GM23338 (cell line): ENCODE data around the gene ZSCAN2. TPM values are rescaled to one million over a fixed set of nuclear protein-coding genes. Genes with fewer than 3 reads are reported as not detected.

ENCODE experiments used
- ATAC-seq: fragments of 200-7000 bp; cut with Tn5 transposase; 3 replicates; pipeline ENCODE4 v1.9.1; 2020
- DNase-seq: peaks from one replicate; pipeline ENCODE4 v3.0.0-alpha.2; 2015; ENCODE audit warnings: low spot score
- H2AFZ ChIP-seq: fragments of 200-600 bp; sonication (generic); 2 replicates; pipeline ENCODE4 v1.8.0; 2016; ENCODE audit warnings: antibody characterized with exemption, mild to moderate bottlenecking, moderate library complexity
- H3F3A ChIP-seq: fragments of 200-600 bp; sonication (generic); replicated peaks from 2 replicates; pipeline ENCODE4 v1.8.0; 2017; ENCODE audit warnings: antibody characterized with exemption, mixed run types, low read depth
- H3K27ac ChIP-seq: fragments of 200-600 bp; sonication (generic); 2 replicates; pipeline ENCODE4 v1.6.1; 2016; ENCODE audit warnings: low read depth
- H3K27me3 ChIP-seq: fragments of 200-600 bp; sonication (generic); 2 replicates; pipeline ENCODE4 v1.8.0; 2016; ENCODE audit warnings: mild to moderate bottlenecking, mixed run types, moderate library complexity; ENCODE audit not compliant: insufficient read depth
- H3K36me3 ChIP-seq: fragments of 200-600 bp; sonication (generic); 2 replicates; pipeline ENCODE4 v1.8.0; 2016; ENCODE audit warnings: mild to moderate bottlenecking; ENCODE audit not compliant: insufficient read depth
- H3K4me1 ChIP-seq: fragments of 200-600 bp; sonication (generic); 2 replicates; pipeline ENCODE4 v1.8.0; 2016; ENCODE audit warnings: mild to moderate bottlenecking, moderate library complexity; ENCODE audit not compliant: insufficient read depth
- H3K4me2 ChIP-seq: fragments of 200-600 bp; sonication (generic); 2 replicates; pipeline ENCODE4 v1.7.1; 2017; ENCODE audit warnings: mixed run types
- H3K4me3 ChIP-seq: fragments of 200-600 bp; sonication (generic); 2 replicates; pipeline ENCODE4 v1.6.1; 2016; ENCODE audit warnings: mixed run types
- H3K79me2 ChIP-seq: fragments of 200-600 bp; sonication (generic); replicated peaks from 2 replicates; pipeline ENCODE4 v1.8.0; 2017; ENCODE audit warnings: mild to moderate bottlenecking; ENCODE audit not compliant: insufficient read depth
- H3K9me2 ChIP-seq: fragments of 200-600 bp; sonication (generic); 2 replicates; pipeline ENCODE4 v1.8.0; 2017; ENCODE audit not compliant: insufficient read depth
- H4K20me1 ChIP-seq: fragments of 200-600 bp; sonication (generic); replicated peaks from 2 replicates; pipeline ENCODE4 v1.8.0; 2017; ENCODE audit warnings: mild to moderate bottlenecking; ENCODE audit not compliant: insufficient read depth
- H3K27ac Mint-ChIP-seq: 2 replicates; pipeline ENCODE4 v1.8.0; 2020; ENCODE audit warnings: inconsistent platforms, mild to moderate bottlenecking, moderate library complexity, mixed read lengths
- H3K27me3 Mint-ChIP-seq: 3 replicates; pipeline ENCODE4 v1.8.0; 2022; ENCODE audit warnings: low read depth, mild to moderate bottlenecking, moderate library complexity, mixed read lengths, inconsistent platforms; ENCODE audit not compliant: insufficient read depth, poor library complexity
- H3K36me3 Mint-ChIP-seq: 3 replicates; pipeline ENCODE4 v1.8.0; 2021; ENCODE audit warnings: low read depth, mild to moderate bottlenecking, inconsistent platforms, moderate library complexity, mixed read lengths
- H3K4me1 Mint-ChIP-seq: 3 replicates; pipeline ENCODE4 v1.8.0; 2020; ENCODE audit warnings: mild to moderate bottlenecking, inconsistent platforms, mixed read lengths
- H3K4me3 Mint-ChIP-seq: 3 replicates; pipeline ENCODE4 v1.8.0; 2021; ENCODE audit warnings: moderate library complexity, mild to moderate bottlenecking, inconsistent platforms, mixed read lengths
- H3K9me3 Mint-ChIP-seq: 3 replicates; pipeline ENCODE4 v1.8.0; 2020; ENCODE audit warnings: moderate library complexity, mild to moderate bottlenecking, inconsistent platforms, mixed read lengths
- EZH2 ChIP-seq: fragments of 200-600 bp; sonication (generic); IDR thresholded peaks from one replicate; pipeline ENCODE4 v1.8.0; 2017; ENCODE audit warnings: antibody characterized with exemption, mild to moderate bottlenecking, low read depth; ENCODE audit not compliant: unreplicated experiment
- EZH2phosphoT487 ChIP-seq: fragments of 200-600 bp; sonication (generic); IDR thresholded peaks from one replicate; pipeline ENCODE4 v1.8.1; 2018; ENCODE audit warnings: antibody characterized with exemption; ENCODE audit not compliant: unreplicated experiment
- JUNB ChIP-seq: IDR thresholded peaks from one replicate; pipeline ENCODE4 v1.6.1; 2016; ENCODE audit warnings: antibody characterized with exemption; ENCODE audit not compliant: unreplicated experiment
- POLR2AphosphoS5 ChIP-seq: IDR thresholded peaks from 2 replicates; pipeline ENCODE4 v1.6.1; 2016; ENCODE audit warnings: antibody characterized with exemption, low read depth
- ZNF331 ChIP-seq: fragments of 250-450 bp; sonication (Bioruptor Pico); IDR thresholded peaks from 2 replicates; pipeline ENCODE4 v1.5.0; 2020; ENCODE audit warnings: low read depth, mild to moderate bottlenecking, moderate library complexity
- polyA plus RNA-seq: library from polyadenylated mRNA; unstranded; fragments of >200 nt; fragmentation: Nextera tagmentation; extraction: Ambion mirVana; gene quantifications from 2 replicates; pipeline ENCODE4 v1.2.1, GENCODE V29; 2016
- total RNA-seq: library from RNA; depleted of rRNA; stranded (reverse); fragments of >200 nt; shearing (Covaris generic); gene quantifications from 2 replicates; pipeline ENCODE4 v1.2.3, GENCODE V29; 2014
- TF ChIP-seq, protein P1 (sequence below), 2 experiments: fragments of 200-600 bp in 1 of 2; sonication (generic) in 1 of 2; conservative IDR thresholded peaks; 2 replicates each; pipeline versions ENCODE4 v1.5.1 to v1.6.1; 2016 to 2017; ENCODE audit warnings: antibody characterized with exemption in 2 of 2, low read depth in 2 of 2, mild to moderate bottlenecking in 2 of 2, moderate library complexity in 1 of 2

ZSCAN2 gene
- total and polyA plus RNA-seq, 2 experiments from 2014 or later, result 45.8 to 63.9 TPM

- no peaks in the 10 kb centered on the region for H3K9me3 Mint-ChIP-seq
- peak overlapping the region; percentile 82 for H3K27ac Mint-ChIP-seq
- H3K36me3 Mint-ChIP-seq, result peaks cover 14% of the 10 kb centered on the region
- Histone ChIP-seq H3K79me2 (no peaks in the 10 kb centered on the region; the same call in 1 of the 2 replicates), H3K9me2 (no peaks in the 10 kb centered on the region), H3K27me3 (peaks cover 23% of the 10 kb centered on the region), H3K4me3 (peak overlapping the region; percentile 61), H4K20me1 (peaks cover 5% of the 10 kb centered on the region), H3K4me2 (peak overlapping the region; percentile 92), H3K27ac (peak overlapping the region; percentile 69; the same call in 1 of the 2 replicates), H3K36me3 (no peaks in the 10 kb centered on the region; the same call in 1 of the 2 replicates), H3K4me1 (peaks cover 32% of the 10 kb centered on the region), H3F3A (peaks cover 16% of the 10 kb centered on the region), H2AFZ (peak overlapping the region; percentile 67; the same call in 1 of the 2 replicates)
- H3K4me1 Mint-ChIP-seq, result peaks cover 31% of the 10 kb centered on the region
- DNase-seq (no peak), ATAC-seq (no peak)
- H3K4me3 Mint-ChIP-seq, result peak overlapping the region; percentile 88
- peaks cover 16% of the 10 kb centered on the region for H3K27me3 Mint-ChIP-seq
- TF ChIP-seq JUNB (no peak), EZH2 (no peak), EZH2phosphoT487 (no peak)
- TF ChIP-seq, protein P1, sequence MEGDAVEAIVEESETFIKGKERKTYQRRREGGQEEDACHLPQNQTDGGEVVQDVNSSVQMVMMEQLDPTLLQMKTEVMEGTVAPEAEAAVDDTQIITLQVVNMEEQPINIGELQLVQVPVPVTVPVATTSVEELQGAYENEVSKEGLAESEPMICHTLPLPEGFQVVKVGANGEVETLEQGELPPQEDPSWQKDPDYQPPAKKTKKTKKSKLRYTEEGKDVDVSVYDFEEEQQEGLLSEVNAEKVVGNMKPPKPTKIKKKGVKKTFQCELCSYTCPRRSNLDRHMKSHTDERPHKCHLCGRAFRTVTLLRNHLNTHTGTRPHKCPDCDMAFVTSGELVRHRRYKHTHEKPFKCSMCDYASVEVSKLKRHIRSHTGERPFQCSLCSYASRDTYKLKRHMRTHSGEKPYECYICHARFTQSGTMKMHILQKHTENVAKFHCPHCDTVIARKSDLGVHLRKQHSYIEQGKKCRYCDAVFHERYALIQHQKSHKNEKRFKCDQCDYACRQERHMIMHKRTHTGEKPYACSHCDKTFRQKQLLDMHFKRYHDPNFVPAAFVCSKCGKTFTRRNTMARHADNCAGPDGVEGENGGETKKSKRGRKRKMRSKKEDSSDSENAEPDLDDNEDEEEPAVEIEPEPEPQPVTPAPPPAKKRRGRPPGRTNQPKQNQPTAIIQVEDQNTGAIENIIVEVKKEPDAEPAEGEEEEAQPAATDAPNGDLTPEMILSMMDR (conservative IDR thresholded peaks at IDR 0.05; ENCODE audit: low read depth in 2 of 2), result no peak
Measured at GRCh38 chr15:84631706-84632272, 31.0 kb downstream of the ZSCAN2 start.

DNA sequence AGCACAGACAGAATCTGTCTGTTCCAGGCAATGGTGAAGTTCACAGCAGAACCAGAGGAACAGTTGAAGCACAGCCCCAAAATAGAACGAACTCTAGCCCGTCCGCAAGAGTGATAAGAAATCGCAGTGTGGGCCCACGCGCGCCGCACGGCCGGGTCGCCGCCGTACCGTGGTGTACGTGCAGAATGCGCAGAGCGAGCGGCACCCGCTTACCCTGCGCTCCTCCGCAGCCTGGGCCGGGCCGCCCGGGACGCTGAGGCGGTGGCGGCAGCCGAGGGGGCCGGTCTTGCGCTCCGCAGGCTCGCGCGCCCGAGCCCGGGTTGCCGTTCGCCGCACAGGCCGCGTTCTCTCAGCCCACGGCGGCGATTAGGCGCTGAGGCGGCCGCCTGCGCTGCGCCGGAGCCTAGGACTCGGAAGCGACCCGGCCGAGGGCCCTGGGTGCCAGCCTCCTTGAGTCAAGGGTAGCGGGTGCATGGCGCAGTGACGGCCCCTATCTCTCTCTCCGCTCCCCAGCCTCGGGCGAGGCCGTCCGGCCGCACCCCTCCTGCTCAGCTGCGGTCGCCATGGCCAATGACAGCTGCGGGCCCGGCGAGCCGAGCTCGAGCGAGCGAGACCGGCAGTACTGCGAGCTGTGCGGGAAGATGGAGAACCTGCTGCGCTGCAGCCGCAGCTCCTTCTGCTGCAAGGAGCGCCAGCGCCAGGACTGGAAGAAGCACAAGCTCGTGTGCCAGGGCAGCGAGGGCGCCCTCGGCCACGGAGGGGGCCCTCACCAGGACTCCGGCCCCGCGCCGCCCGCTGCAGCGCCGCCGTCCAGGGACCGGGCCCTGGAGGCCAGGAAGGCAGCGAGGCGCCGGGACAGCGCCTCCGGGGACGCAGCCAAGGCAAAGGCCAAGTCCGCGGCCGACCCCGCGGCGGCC, 32.8 kb downstream of the ZSCAN2 start:
- H3K79me2 ChIP-seq, result no peaks in the 10 kb centered on the region; the same call in 1 of the 2 replicates
- no peak overlapping the region for H3K27ac Mint-ChIP-seq
- H3K27ac ChIP-seq, result no peak overlapping the region

More for the DNA sequence above, 32.8 kb downstream of the ZSCAN2 start:
- Mint-ChIP-seq H3K27me3 (peaks cover 16% of the 10 kb centered on the region), H3K4me3 (peak overlapping the region; percentile 82), H3K36me3 (peaks cover 20% of the 10 kb centered on the region), H3K4me1 (peaks cover 39% of the 10 kb centered on the region), H3K9me3 (no peaks in the 10 kb centered on the region)
- Histone ChIP-seq H2AFZ (peak overlapping the region; percentile 33; the same call in 1 of the 2 replicates), H3K9me2 (no peaks in the 10 kb centered on the region), H3F3A (peaks cover 20% of the 10 kb centered on the region), H4K20me1 (no peaks in the 10 kb centered on the region), H3K4me2 (peak overlapping the region; percentile 87), H3K4me3 (peak overlapping the region; percentile 61), H3K4me1 (peaks cover 42% of the 10 kb centered on the region), H3K27me3 (peaks cover 23% of the 10 kb centered on the region), H3K36me3 (no peaks in the 10 kb centered on the region; the same call in 1 of the 2 replicates)
- peak; percentile 76 for DNase-seq
- peak; percentile 69 for ATAC-seq
- 0 out of 2 replicates have a peak, but pooled peaks have one; percentile 33 for TF ChIP-seq POLR2AphosphoS5
- TF ChIP-seq, protein P1 (conservative IDR thresholded peaks at IDR 0.05; ENCODE audit: low read depth in 2 of 2), result 0 out of 4 replicates have a peak, but pooled peaks of 1 of the 2 experiments have one; percentile 1
- TF ChIP-seq ZNF331 (CRISPR knock-in tag), result no peak
